Measurements from ENCODE around the gene MUC5B. TPM values are rescaled to one million over a fixed set of nuclear protein-coding genes. Genes with fewer than 3 reads are reported as not detected.

MUC5B gene
- total RNA-seq, 1 experiment from 2014 or later: not detected

DNA sequence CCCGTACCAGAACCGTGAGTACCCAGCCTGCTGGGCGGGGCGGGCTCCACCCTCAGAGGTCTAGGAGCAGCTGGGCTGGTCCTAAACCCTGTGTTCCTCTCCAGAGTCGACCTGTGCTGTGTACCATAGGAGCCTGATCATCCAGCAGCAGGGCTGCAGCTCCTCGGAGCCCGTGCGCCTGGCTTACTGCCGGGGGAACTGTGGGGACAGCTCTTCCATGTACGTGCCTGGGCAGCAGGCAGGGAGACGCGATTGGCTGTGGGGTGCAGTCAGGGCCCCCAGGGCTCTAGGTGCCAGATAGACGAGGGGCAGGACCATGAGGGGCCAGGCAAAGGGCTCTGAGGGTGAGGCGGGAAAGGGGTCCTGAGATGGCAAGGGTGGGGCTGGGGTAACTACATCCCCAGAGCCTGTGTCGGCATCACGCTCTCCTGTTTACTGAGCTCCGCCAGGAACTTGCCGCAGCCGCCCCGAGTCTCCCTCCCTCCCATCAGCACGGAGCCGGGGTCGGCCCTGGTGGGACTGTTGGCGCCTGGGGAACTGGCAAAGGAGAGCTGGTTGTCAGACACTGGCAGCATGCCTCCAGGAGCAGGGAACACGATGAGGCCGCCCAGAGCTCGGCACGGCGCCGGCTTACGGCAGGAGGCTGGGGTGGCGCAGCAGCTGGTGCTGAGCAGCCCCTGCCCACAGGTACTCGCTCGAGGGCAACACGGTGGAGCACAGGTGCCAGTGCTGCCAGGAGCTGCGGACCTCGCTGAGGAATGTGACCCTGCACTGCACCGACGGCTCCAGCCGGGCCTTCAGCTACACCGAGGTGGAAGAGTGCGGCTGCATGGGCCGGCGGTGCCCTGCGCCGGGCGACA, 22.9 kb upstream of the MUC5B start:
- Mint-ChIP-seq H3K9me3 (ENCODE audit: unreplicated experiment) (no peaks in the 10 kb centered on the region), H3K4me3 (ENCODE audit: unreplicated experiment) (no peak overlapping the region), H3K4me1 (ENCODE audit: insufficient read depth, unreplicated experiment) (no peaks in the 10 kb centered on the region), H3K36me3 (ENCODE audit: insufficient read depth, unreplicated experiment) (no peaks in the 10 kb centered on the region), H3K27me3 (ENCODE audit: insufficient read depth, unreplicated experiment) (no peaks in the 10 kb centered on the region), H3K27ac (ENCODE audit: low read depth, unreplicated experiment) (no peak overlapping the region)
- ChIA-PET CTCF (interaction anchor here (0.6 to 1.2 kb wide), 4 partner anchors 63 to 371 kb away, joined by 3 to 7 read pairs (median 4); no protein-coding TSS in a partner anchor), POLR2A (interaction anchor here (1.2 kb wide), 1 partner anchor 109 kb away, joined by 5 read pairs; the partner anchor contains the start of gene TOLLIP)
- intact Hi-C loops (cut with micrococcal nuclease): loop anchor here (5.0 to 10.0 kb wide), 2 partner anchors 85 to 107 kb away; partner anchors contain the start of gene TOLLIP
- no TSS peak for BruUV-seq (replicated peaks)
- no peak for DNase-seq (ENCODE audit: unreplicated experiment)
- TF ChIP-seq, protein P1, sequence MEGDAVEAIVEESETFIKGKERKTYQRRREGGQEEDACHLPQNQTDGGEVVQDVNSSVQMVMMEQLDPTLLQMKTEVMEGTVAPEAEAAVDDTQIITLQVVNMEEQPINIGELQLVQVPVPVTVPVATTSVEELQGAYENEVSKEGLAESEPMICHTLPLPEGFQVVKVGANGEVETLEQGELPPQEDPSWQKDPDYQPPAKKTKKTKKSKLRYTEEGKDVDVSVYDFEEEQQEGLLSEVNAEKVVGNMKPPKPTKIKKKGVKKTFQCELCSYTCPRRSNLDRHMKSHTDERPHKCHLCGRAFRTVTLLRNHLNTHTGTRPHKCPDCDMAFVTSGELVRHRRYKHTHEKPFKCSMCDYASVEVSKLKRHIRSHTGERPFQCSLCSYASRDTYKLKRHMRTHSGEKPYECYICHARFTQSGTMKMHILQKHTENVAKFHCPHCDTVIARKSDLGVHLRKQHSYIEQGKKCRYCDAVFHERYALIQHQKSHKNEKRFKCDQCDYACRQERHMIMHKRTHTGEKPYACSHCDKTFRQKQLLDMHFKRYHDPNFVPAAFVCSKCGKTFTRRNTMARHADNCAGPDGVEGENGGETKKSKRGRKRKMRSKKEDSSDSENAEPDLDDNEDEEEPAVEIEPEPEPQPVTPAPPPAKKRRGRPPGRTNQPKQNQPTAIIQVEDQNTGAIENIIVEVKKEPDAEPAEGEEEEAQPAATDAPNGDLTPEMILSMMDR (IDR thresholded peaks at IDR 0.05; ENCODE audit: unreplicated experiment): no peak

DNA sequence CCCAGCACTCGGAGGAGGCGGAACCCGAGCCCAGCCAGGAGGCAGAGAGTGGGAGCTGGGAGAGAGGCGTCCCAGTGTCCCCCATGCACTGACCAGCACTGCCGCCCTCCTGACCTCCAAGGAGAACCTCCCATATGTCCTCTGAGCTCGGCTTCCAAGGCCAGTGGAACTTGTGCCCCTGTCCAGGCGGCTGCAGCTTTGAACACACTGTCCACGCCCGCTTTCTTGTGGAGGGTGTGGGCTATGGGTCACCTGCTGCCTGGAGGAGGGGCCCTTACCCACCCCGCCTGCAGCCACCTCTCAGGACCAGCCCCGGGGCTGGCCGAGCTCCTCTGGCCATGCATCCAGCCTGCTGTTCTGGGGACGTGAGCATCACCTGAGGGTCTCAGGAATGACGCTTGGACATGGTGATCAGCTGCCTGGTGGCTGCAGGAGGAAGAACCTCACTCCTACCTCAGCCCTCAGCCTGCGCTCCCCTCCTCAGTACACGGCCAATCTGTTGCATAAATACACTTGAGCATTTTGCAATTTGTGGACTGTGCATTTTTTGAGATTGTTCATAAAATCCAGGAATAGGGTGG, 22.2 kb upstream of the MUC5B start:
- DNase-seq (ENCODE audit: unreplicated experiment): no peak
- intact Hi-C loops (cut with micrococcal nuclease): loop anchor here (5.0 to 10.0 kb wide), 2 partner anchors 86 to 107 kb away; partner anchors contain the start of gene TOLLIP
- Mint-ChIP-seq H3K36me3 (ENCODE audit: insufficient read depth, unreplicated experiment) (no peaks in the 10 kb centered on the region), H3K27ac (ENCODE audit: low read depth, unreplicated experiment) (no peak overlapping the region), H3K9me3 (ENCODE audit: unreplicated experiment) (no peaks in the 10 kb centered on the region), H3K27me3 (ENCODE audit: insufficient read depth, unreplicated experiment) (no peaks in the 10 kb centered on the region), H3K4me1 (ENCODE audit: insufficient read depth, unreplicated experiment) (no peaks in the 10 kb centered on the region), H3K4me3 (ENCODE audit: unreplicated experiment) (no peak overlapping the region)
- no TSS peak for BruUV-seq (replicated peaks)
- CTCF ChIA-PET: interaction anchor here (0.6 to 1.2 kb wide), 3 partner anchors 62 to 370 kb away, joined by 3 to 7 read pairs (median 4); no protein-coding TSS in a partner anchor
- TF ChIP-seq, protein P1 (IDR thresholded peaks at IDR 0.05; ENCODE audit: unreplicated experiment): no peak
- POLR2A ChIA-PET: interaction anchor here (1.2 kb wide), 1 partner anchor 108 kb away, joined by 5 read pairs; the partner anchor contains the start of gene TOLLIP

DNA sequence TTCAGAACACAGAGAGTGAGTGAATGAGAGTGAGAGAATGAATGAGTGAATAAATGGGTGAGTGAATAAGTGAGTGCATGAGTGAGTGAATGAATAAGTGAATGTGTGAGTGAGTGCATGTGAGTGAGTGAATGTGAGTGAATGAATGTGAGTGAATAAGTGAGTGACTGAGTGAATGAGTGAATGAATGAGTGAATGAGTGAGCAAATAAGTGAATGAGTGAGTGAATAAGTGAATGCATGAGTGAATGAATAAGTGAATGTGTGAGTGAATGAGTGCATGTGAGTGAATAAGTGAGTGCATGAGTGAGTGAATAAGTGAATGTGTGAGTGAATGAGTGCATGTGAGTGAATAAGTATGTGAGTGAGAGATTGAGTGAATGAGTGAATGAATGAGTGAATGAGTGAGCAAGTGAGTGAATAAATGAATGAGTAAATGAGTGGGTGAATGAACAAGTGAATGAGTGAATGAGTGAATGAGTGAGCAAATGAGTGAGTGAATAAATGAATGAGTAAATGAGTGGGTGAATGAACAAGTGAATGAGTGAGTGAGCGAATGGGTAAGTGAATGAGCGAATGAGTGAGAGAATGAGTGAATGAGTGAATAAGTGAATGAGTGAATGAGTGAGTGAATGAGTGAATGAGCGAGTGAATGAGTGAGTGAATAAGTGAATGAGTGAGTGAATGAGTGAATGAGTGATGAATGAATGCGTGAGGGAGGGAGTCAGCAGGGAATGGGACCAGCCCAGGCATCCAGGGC, 21.3 kb upstream of the MUC5B start:
- DNase-seq (ENCODE audit: unreplicated experiment): no peak
- intact Hi-C loops (cut with micrococcal nuclease): loop anchor here (5.0 to 10.0 kb wide), 2 partner anchors 87 to 106 kb away; partner anchors contain the start of gene TOLLIP
- no TSS peak for BruUV-seq (replicated peaks)

More for the DNA sequence above, 21.3 kb upstream of the MUC5B start:
- Mint-ChIP-seq H3K4me1 (ENCODE audit: insufficient read depth, unreplicated experiment) (no peaks in the 10 kb centered on the region), H3K27me3 (ENCODE audit: insufficient read depth, unreplicated experiment) (no peaks in the 10 kb centered on the region), H3K36me3 (ENCODE audit: insufficient read depth, unreplicated experiment) (no peaks in the 10 kb centered on the region), H3K27ac (ENCODE audit: low read depth, unreplicated experiment) (no peak overlapping the region), H3K4me3 (ENCODE audit: unreplicated experiment) (no peak overlapping the region), H3K9me3 (ENCODE audit: unreplicated experiment) (no peaks in the 10 kb centered on the region)
- ChIA-PET CTCF (interaction anchor here (0.6 to 1.3 kb wide), 4 partner anchors 313 to 778 kb away, joined by 3 to 7 read pairs (median 4); no protein-coding TSS in a partner anchor), POLR2A (no interaction called here)
- TF ChIP-seq, protein P1 (IDR thresholded peaks at IDR 0.05; ENCODE audit: unreplicated experiment): no peak

All from MCF 10A (cell line).